ENCODE measurements around the gene TPSG1. TPM values are rescaled to one million over a fixed set of nuclear protein-coding genes. Genes with fewer than 3 reads are reported as not detected.
"Not testable (repeated sequence)": the region's sequence is repeated elsewhere in the genome, so short reads cannot be mapped to it uniquely, and the experiment has no call there.

The TPSG1 gene
- total RNA-seq, 1 donor from 2014 or later: not detected

DNA sequence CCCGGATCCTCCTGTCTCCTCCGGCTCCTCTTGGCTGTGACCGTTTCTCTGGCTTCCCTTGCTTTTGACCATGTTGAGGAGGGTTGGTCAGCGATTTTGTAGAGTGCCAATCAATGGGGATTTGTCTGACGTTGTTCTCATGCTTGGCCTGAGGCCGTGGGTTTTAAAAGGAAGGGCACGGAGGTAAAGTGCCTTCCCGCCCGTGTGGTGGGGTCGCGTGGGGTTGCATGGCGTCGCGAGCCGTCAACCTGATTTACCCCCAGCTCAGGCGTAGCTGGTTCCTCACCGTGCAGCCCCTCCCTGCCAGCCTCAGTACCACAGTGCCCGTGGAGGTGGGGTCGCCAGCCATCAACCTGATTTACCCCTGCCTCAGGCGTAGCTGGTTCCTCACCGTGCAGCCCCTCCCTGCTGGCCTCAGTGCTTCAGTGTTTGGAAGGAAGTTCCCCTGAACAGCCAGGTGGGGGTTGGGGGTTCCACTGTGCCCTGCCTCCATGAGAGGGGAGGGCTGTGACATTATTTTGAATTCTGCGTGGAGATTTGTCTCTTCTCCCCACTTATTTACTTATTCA is 20.5 kb upstream of the TPSG1 start:
- H3K4me3 ChIP-seq (ENCODE audit: insufficient read depth, low read depth, low read length): no peak overlapping the region
- no peaks in the 10 kb centered on the region for H4K20me1 ChIP-seq (ENCODE audit: insufficient read depth, low read length)
- H2AFZ ChIP-seq (ENCODE audit: low read depth, low read length): no peak overlapping the region
- no peak overlapping the region for H3K9ac ChIP-seq (ENCODE audit: low read length)
- no peaks in the 10 kb centered on the region for H3K79me2 ChIP-seq (ENCODE audit: insufficient read depth, low read length)
- Mint-ChIP-seq H3K4me1 (ENCODE audit: low read depth, unreplicated experiment) (no peaks in the 10 kb centered on the region), H3K27ac (ENCODE audit: unreplicated experiment) (no peak overlapping the region), H3K9me3 (ENCODE audit: unreplicated experiment) (no peaks in the 10 kb centered on the region), H3K4me3 (ENCODE audit: unreplicated experiment) (no peak overlapping the region), H3K36me3 (ENCODE audit: low read depth, unreplicated experiment) (no peaks in the 10 kb centered on the region), H3K27me3 (ENCODE audit: low read depth, unreplicated experiment) (peaks cover 31% of the 10 kb centered on the region)
- peaks cover 3% of the 10 kb centered on the region for H3K27me3 ChIP-seq (ENCODE audit: insufficient read depth, low read length)
- H3K9me3 ChIP-seq (ENCODE audit: insufficient read depth, low read depth, low read length): no peaks in the 10 kb centered on the region
- H3K27ac ChIP-seq (ENCODE audit: low read depth, low read length): no peak overlapping the region
- no peak for TF ChIP-seq EZH2 (IDR thresholded peaks at IDR 0.05; ENCODE audit: insufficient read depth, low read length)
- TF ChIP-seq, protein P1, sequence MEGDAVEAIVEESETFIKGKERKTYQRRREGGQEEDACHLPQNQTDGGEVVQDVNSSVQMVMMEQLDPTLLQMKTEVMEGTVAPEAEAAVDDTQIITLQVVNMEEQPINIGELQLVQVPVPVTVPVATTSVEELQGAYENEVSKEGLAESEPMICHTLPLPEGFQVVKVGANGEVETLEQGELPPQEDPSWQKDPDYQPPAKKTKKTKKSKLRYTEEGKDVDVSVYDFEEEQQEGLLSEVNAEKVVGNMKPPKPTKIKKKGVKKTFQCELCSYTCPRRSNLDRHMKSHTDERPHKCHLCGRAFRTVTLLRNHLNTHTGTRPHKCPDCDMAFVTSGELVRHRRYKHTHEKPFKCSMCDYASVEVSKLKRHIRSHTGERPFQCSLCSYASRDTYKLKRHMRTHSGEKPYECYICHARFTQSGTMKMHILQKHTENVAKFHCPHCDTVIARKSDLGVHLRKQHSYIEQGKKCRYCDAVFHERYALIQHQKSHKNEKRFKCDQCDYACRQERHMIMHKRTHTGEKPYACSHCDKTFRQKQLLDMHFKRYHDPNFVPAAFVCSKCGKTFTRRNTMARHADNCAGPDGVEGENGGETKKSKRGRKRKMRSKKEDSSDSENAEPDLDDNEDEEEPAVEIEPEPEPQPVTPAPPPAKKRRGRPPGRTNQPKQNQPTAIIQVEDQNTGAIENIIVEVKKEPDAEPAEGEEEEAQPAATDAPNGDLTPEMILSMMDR (IDR thresholded peaks at IDR 0.05; ENCODE audit: insufficient read depth, low read depth, low read length): no peak
- H3K36me3 ChIP-seq (ENCODE audit: insufficient read depth, low read length): no peaks in the 10 kb centered on the region
- H3K4me1 ChIP-seq (ENCODE audit: insufficient read depth, low read length): no peaks in the 10 kb centered on the region
- no peak for DNase-seq (ENCODE audit: low read depth)
- no peak for FAIRE-seq
- no peak overlapping the region for H3K4me2 ChIP-seq (ENCODE audit: low read length)

DNA sequence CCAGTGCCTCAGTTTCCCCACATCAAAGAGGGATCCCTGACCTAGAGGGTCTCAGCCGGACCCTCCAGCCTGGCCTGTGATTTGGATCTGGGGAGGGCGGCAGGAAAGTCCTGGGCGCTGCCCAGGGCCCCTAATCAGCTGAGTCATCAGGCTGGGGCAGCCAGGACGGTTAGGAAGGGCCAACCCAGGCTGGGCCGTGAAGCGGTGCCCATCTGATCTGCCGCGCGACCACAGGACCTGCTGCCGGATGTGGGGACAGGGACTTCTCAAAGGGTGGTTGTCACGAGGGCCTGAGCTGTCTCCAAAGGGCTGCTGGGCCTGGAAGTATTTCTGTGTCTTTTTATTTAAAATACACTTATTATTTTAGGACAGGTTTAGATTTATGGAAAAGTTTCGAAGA is 19.8 kb upstream of the TPSG1 start:
- no peak overlapping the region for H2AFZ ChIP-seq (ENCODE audit: low read depth, low read length)
- H3K4me3 Mint-ChIP-seq (ENCODE audit: unreplicated experiment): no peak overlapping the region
- no peak for TF ChIP-seq EZH2 (IDR thresholded peaks at IDR 0.05; ENCODE audit: insufficient read depth, low read length)
- TF ChIP-seq, protein P1 (IDR thresholded peaks at IDR 0.05; ENCODE audit: insufficient read depth, low read depth, low read length): no peak
- no peak overlapping the region for H3K4me3 ChIP-seq (ENCODE audit: insufficient read depth, low read depth, low read length)
- H3K27ac ChIP-seq (ENCODE audit: low read depth, low read length): no peak overlapping the region
- H3K9ac ChIP-seq (ENCODE audit: low read length): no peak overlapping the region
- no peak for FAIRE-seq
- no peaks in the 10 kb centered on the region for H3K4me1 Mint-ChIP-seq (ENCODE audit: low read depth, unreplicated experiment)
- H4K20me1 ChIP-seq (ENCODE audit: insufficient read depth, low read length): no peaks in the 10 kb centered on the region
- no peaks in the 10 kb centered on the region for H3K4me1 ChIP-seq (ENCODE audit: insufficient read depth, low read length)
- H3K27me3 ChIP-seq (ENCODE audit: insufficient read depth, low read length): peaks cover 3% of the 10 kb centered on the region
- H3K9me3 ChIP-seq (ENCODE audit: insufficient read depth, low read depth, low read length): no peaks in the 10 kb centered on the region
- H3K4me2 ChIP-seq (ENCODE audit: low read length): no peak overlapping the region
- H3K27ac Mint-ChIP-seq (ENCODE audit: unreplicated experiment): no peak overlapping the region
- H3K36me3 ChIP-seq (ENCODE audit: insufficient read depth, low read length): no peaks in the 10 kb centered on the region
- no peaks in the 10 kb centered on the region for H3K79me2 ChIP-seq (ENCODE audit: insufficient read depth, low read length)
- DNase-seq (ENCODE audit: low read depth): no peak
- H3K36me3 Mint-ChIP-seq (ENCODE audit: low read depth, unreplicated experiment): no peaks in the 10 kb centered on the region
- H3K9me3 Mint-ChIP-seq (ENCODE audit: unreplicated experiment): no peaks in the 10 kb centered on the region
- peaks cover 31% of the 10 kb centered on the region for H3K27me3 Mint-ChIP-seq (ENCODE audit: low read depth, unreplicated experiment)

DNA sequence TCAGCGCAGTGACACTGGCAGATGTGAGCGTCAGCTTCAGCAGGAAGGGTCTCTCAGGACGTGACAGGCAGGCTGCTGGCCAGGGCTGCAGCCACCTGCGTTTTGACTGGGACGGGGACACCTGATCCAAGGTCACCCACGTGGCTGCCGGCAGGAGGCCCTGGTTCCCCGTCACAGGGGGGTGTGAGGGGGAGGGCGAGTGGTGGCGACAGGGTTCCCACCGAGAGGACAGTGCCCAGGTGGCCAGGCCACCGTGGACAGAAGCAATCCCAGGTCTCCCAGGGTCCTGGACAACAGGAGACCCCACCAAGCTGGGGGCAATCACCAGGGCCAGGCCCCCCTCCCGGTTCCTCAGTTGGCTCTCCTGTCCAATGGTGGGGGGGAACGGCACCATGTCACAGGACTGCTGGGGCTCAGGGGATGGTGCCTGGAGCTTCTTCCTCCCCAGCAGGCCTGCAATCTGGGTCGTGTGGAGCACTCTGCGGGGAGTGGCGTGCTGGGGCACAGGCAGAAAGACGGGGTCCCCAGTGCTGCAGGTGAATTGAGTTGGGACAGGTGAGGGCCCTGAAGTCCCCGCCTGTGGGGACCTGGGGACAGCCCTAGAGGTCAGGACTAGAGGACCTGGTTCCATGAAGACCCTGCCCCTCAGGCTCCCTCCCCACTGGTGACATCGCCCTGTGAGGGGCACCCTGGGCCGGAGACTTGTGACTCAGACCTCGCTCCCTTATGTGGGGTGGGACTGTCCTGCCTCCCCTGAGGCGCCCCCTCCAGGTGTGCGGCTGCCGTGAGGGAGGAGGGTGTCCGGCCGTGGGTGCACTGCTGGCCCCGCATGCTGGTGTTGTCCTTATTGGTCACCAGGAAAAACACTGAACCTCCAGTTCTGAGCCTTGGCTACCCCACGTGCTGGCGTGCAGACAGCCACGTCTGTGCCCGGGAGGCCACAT is 19.1 kb upstream of the TPSG1 start:
- not testable (repeated sequence) for H3K79me2 ChIP-seq (ENCODE audit: insufficient read depth, low read length); FAIRE-seq; H2AFZ ChIP-seq (ENCODE audit: low read depth, low read length); H3K36me3 Mint-ChIP-seq (ENCODE audit: low read depth, unreplicated experiment); H3K9me3 ChIP-seq (ENCODE audit: insufficient read depth, low read depth, low read length); H3K27me3 ChIP-seq (ENCODE audit: insufficient read depth, low read length); H3K36me3 ChIP-seq (ENCODE audit: insufficient read depth, low read length); H3K27ac Mint-ChIP-seq (ENCODE audit: unreplicated experiment); H3K4me1 ChIP-seq (ENCODE audit: insufficient read depth, low read length); H3K4me2 ChIP-seq (ENCODE audit: low read length); DNase-seq (ENCODE audit: low read depth); H3K9me3 Mint-ChIP-seq (ENCODE audit: unreplicated experiment); H3K4me1 Mint-ChIP-seq (ENCODE audit: low read depth, unreplicated experiment); H3K4me3 Mint-ChIP-seq (ENCODE audit: unreplicated experiment); H3K4me3 ChIP-seq (ENCODE audit: insufficient read depth, low read depth, low read length); H3K27ac ChIP-seq (ENCODE audit: low read depth, low read length); H3K9ac ChIP-seq (ENCODE audit: low read length); H4K20me1 ChIP-seq (ENCODE audit: insufficient read depth, low read length)
- H3K27me3 Mint-ChIP-seq (ENCODE audit: low read depth, unreplicated experiment): peaks cover 34% of the 10 kb centered on the region

DNA sequence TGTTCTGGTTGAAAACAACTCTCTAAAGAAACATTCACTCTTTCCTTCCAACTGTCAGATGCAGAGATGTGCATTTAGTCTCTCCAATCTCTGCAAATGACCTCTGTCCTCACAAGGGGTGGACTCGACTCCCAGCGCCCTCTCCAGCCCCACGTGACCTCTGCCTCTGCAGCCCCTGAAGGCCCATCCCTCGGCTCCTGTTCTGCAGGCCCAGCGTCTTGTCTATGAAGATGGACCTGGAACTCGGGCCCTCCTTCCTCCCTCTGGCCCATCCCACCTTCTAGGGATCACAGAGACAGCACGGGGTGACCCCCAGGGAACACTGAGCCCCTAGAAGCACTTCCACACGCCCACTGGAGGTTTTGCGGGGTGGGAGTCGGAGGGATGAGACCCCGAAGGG is 18.3 kb upstream of the TPSG1 start:
- H3K9ac ChIP-seq (ENCODE audit: low read length); H3K27ac Mint-ChIP-seq (ENCODE audit: unreplicated experiment); H3K36me3 Mint-ChIP-seq (ENCODE audit: low read depth, unreplicated experiment): not testable (repeated sequence)

More for the DNA sequence above, 18.3 kb upstream of the TPSG1 start:
- not testable (repeated sequence) for H3K9me3 Mint-ChIP-seq (ENCODE audit: unreplicated experiment); H3K79me2 ChIP-seq (ENCODE audit: insufficient read depth, low read length); H3K4me3 ChIP-seq (ENCODE audit: insufficient read depth, low read depth, low read length); H3K4me1 ChIP-seq (ENCODE audit: insufficient read depth, low read length); FAIRE-seq; H2AFZ ChIP-seq (ENCODE audit: low read depth, low read length); H3K9me3 ChIP-seq (ENCODE audit: insufficient read depth, low read depth, low read length); H3K4me3 Mint-ChIP-seq (ENCODE audit: unreplicated experiment); H3K27me3 ChIP-seq (ENCODE audit: insufficient read depth, low read length); H4K20me1 ChIP-seq (ENCODE audit: insufficient read depth, low read length); DNase-seq (ENCODE audit: low read depth); H3K4me2 ChIP-seq (ENCODE audit: low read length); H3K36me3 ChIP-seq (ENCODE audit: insufficient read depth, low read length); H3K27ac ChIP-seq (ENCODE audit: low read depth, low read length); H3K4me1 Mint-ChIP-seq (ENCODE audit: low read depth, unreplicated experiment)
- peaks cover 38% of the 10 kb centered on the region for H3K27me3 Mint-ChIP-seq (ENCODE audit: low read depth, unreplicated experiment)

Data from astrocyte (in vitro differentiated cells and primary cell).